Activated T-cell treated with anti-CD3 and anti-CD28 coated beads, Interleukin-2, amount 50 U/mL, for 48 hours (primary cell): ENCODE measurements around the gene MDH1B.
A peak's percentile ranks its signal among the peaks of the same experiment; 100 is the strongest.
"Not testable (repeated sequence)": the region's sequence is repeated elsewhere in the genome, so short reads cannot be mapped to it uniquely, and the experiment has no call there.

Source experiments
- DNase-seq, 2 experiments: peaks; one replicate each; pipeline ENCODE4 v3.0.0-alpha.2; 2020

Gene MDH1B

DNA sequence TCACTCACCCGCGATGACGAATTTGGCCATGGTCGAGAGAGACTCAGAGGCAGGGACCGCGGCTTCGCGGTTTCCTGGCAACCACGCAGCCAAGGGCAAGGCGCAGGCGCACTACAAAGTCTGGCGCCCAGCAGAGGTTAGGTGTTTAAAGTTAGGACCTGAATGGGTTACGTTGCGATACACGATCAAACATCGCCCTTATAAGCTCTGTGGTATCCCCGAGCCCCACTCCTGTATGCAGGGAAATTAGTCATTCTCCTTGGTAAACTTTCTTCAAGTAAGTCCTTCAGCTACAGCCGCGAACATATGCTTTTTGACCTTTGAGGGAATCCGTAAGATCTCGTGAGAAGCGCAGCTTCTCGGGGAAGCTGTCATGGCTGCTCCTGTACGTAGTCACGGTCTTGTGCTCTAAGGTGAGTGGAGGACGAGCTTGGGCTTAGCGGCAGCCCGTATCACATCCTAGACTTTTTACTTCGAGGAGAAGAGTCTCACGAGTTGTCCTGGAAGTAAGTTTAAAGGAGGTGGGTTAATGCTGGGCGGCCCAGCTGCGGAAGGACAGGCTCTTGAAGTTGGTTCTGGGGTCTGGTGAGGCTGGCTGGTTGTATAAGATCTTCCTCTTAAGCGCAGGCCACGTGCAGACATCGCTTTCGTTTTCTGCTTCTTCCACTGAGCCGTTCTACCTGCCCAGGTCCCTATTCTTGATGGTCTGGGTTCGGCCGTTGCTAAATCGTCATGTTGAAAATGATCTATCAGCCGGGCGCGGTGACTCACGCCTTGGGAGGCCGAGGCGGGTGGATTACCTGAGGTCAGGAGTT lies at the start of gene MDH1B, which contains the start of gene FASTKD2:
Gene MDH1B, minus strand, starts transcription at position 87 of the 815 bp plus-strand sequence. Its CDS starts 57 bp downstream, at position 30.
Gene FASTKD2, plus strand, starts transcription at position 365 of the 815 bp plus-strand sequence. CDS start 1,088 bp downstream, outside the sequence.
- peak; percentile 91 to 93 for DNase-seq

DNA sequence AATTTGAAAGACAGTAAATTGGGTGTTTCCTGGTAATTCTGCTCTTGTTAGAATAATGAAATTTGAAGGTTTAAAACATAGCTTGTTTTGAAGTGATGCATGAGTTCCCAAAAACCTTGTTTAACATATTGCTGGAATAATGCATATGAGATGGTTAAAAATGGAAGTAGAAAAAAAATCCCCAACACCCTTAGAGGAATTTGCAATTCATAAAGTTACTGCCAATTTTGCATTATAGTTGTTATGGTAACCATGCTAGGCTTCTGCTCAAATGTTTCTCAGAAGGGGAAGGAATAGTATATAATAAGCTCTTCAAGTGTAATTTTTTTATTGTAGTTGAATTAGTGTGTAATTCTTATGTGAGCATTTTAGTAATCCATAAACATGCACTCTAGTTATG lies 49.4 kb upstream of the MDH1B start:
- no peak for DNase-seq

DNA sequence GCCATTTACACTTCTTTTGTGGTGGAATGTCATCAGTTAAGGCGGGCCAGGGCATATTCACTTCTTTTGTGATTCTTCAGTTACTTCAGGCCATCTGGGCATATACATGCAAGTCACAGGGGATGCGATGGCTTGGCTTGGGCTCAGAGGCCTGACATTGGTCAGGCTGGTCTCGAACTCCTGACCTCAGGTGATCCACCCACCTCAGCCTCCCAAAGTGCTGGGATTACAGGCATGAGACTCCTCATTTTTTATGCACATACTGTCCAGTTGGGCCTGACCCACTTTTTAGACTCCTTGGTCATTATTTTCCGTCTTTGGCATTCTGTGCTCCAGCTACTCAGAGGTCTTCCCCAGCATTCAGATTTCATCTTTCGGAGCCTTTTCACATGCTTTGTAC lies 47.3 kb upstream of the MDH1B start:
- not testable (repeated sequence) for DNase-seq

DNA sequence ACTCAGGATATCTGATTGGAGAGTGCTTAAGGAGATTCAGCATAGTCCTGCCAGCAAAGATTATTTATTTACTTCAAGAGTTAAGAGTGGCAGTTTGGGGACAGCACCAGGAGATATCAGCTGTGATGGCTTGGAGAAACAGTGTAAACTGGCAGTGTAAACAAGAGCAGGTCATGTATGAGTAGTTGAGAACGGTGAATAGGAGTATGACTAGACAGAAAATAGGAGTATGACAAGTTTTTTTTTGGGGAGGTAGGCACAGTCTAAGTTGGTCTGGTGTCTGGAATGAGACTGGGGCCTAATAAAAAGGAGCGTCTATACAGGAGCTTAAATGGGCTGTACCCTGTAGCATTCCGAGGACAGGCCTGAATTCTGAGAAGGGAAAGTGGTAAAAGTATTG lies 42.5 kb upstream of the MDH1B start:
- not testable (repeated sequence) for DNase-seq

- DNase-seq: no peak
Observed at GRCh38 chr2:206805887-206806607, 40.9 kb upstream of the MDH1B start.

- DNase-seq: no peak
Observed at GRCh38 chr2:206804326-206804725, 39.2 kb upstream of the MDH1B start.

DNA sequence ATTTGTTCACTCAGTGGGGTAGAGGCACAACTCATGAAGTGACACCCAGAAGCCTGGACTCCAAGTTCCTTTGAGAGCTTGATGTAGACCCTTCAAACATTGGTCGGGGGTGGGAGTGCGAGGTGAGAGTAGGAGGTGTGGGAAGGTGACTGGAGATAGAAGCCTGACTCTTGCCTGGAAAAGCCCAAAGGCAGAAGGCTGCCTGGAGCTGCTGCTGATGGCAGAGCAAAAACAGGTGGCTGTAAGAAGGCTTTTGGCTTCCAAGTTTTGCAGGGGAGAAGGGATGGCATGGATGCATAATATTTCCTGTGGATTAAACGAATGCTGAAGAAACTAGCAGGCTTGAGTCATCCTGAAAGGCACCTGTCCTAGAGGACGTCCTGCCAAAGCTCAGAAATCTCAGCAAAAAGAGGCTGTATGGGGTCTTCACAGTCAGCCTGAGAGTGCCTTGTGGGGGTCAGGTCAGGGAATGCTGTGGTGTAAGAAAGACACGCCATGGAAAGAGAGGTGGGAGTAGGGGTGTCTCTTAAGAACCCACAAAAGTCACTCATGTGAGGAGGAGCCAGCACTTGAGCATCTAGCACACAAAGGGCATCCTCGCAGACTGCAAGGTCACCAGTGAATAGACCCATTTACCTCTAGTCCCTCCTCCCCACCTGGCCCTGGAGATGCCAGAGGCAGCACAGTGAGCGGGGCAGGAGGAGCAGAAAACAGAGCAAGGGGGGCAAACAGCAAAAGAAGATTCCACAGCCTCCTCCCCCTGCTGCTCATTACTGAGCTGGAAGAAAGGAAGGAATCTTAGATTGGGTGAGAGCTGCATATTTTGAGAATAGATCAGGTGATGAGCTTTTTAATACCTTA lies 37.8 kb upstream of the MDH1B start:
- no peak for DNase-seq

DNA sequence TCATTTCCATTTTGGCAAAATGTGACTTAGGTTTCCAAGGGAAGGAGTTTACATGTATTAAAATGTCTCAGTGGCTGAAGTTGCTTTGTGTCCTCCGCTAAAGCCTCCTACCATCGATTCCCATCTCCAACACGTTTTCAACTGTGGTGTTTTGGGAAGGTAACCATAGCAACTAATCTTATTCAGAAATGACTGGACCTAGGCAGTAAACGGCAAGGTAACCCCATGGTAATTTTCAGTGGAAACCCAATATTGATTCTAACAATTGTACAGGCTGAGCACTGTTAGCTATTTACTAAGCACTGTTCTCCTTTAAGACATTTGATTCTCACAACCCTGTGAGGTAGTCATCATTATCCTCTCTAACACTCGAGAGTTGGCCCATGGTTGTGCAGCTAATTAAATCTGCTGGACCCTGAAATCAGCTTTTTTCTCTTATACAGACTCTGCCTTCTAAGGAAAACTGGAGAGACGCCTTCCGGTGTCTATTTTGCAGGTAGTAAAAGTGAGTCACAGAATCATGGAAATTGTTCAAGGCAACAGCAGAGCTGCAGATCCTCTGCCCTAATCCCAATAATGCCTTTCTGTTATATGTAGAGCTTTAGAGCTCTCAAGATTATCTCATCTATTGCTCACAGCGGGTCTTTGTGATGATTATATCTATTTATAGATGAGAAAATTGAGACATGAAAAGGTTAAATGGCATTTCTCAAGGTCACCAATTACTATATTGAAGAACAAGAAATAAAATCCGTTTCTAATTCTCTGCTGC lies 36.5 kb upstream of the MDH1B start:
- no peak for DNase-seq

DNA sequence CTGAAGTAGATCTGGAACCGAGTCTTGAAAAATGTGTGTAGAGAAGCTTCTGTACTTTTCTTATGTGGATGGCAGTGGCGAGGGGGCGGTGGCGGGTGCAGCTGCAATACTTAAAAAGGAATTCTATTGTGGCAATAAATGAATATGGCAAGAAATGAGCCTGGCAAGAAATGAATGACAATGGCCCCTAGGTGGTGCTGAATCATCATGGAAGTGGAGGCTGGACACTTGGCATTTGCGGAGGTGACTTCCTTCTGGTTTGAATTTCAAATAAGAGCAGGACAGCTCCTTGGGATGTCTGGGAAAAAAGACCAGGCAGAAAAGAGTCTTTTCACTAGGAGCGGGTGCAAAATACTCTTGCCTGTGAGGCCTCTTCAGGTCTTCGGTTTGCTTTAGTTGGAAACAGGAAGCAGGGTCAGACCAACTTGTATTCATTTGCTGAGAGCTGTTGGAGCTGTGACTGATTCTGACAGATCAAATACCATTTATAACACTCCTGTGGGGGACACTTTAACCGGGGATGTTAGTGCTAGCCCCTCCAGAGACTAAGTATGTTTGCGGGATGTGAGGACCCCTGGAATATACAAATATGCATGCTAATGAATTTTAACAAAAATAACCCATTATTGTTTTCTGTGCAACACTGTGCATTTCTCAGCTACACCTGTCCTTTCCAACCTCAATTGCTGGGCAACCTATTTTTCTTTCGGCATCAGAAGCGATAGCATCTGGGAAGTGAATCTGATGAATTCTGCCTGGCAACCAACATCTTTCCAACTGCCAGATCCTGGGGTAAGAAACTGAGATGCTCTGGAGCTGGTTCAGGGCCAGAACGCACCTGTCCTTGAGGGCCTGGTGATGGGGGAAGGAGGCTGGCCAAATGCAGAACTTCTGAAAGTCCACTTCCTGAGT lies 35.6 kb upstream of the MDH1B start:
- DNase-seq: peak; percentile 57 to 62

- DNase-seq: no peak
Observed at GRCh38 chr2:206799083-206799482, 34.0 kb upstream of the MDH1B start.

GRCh38 chr2:206798000-206798399 lies 32.9 kb upstream of the MDH1B start:
- DNase-seq: no peak

- DNase-seq: no peak
Observed at GRCh38 chr2:206797376-206797775, 32.2 kb upstream of the MDH1B start.

DNA sequence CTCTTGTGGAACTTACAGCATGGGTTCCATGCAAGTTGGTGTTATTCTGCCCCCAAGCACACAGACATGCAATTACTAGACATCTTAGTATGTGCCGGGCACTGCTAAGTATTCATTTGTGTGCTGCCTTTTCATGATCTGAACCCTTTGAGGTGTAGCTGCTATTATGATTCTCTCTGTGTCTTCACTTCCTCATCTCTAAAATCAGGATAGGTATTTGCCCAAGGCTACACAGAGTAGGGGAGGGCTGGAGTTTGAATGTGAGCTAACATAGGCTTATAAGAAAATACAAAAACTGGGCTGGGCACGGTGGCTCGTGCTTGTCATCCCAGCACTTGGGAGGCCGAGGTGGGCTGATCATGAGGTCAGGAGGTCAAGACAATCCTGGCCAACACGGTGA lies 27.5 kb upstream of the MDH1B start:
- no peak for DNase-seq

- no peak for DNase-seq
Observed at GRCh38 chr2:206790311-206790935, 25.3 kb upstream of the MDH1B start.

- no peak for DNase-seq
Observed at GRCh38 chr2:206784559-206785353, 19.6 kb upstream of the MDH1B start.

DNA sequence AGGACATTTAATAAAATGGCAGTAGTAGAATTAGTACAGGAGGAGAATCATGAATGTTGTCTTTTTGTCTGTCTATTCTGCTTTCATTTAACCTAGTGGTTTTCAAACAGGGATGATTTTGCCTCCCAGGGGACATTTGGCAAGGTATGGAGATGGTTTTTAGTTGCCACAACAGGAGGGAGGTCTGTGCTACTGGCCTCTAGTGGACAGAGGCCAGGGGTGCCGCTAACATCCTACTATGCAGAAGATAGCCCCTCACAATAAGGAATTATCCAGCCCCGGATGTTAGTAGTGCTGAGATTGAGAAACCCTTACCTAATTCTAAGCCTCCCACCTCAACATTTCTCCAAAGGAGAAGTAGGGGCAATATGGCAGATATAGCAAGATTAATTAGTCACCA lies 18.6 kb upstream of the MDH1B start:
- DNase-seq: no peak

DNA sequence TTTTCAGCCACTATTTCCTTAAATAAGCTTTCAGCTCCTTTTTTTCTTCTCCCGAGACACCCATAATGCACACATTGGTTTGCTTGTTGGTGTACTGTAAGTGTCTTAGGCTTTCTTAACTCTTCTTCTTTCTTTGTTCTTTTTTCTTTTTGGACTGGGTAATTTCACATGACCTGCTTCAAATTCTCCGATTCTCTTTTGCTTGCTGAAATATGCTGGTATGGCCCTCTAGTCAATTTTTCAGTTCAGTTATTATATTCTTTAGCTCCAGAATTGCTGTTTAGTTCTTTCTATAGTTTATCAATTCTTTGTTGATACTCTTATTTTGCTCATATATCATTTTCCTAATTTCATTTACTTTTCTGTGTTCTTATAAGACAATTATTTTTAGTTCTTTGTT lies 15.5 kb upstream of the MDH1B start:
- DNase-seq: no peak

GRCh38 chr2:206776432-206776831 lies 11.3 kb upstream of the MDH1B start:
- DNase-seq: no peak

- DNase-seq: no peak
Observed at GRCh38 chr2:206774871-206775270, 9.7 kb upstream of the MDH1B start.
